Activated CD8-positive, alpha-beta memory T cell treated with anti-CD3 and anti-CD28 coated beads for 36 hours (primary cell): Measurements from ENCODE around the gene RBFOX1. TPM values are rescaled to one million over a fixed set of nuclear protein-coding genes. Genes with fewer than 3 reads are reported as not detected.

Experiments used
- CTCF ChIA-PET: fragments of 350-600 bp; sonication (Branson Sonifier 250); formaldehyde crosslinking; loops from one replicate; lab custom pipeline; 2021; ENCODE audit warnings: antibody characterized with exemption; lab: Charles Lee
- POLR2A ChIA-PET: fragments of 350-600 bp; sonication (Branson Sonifier 250); formaldehyde crosslinking; loops from one replicate; lab custom pipeline; 2021; ENCODE audit warnings: antibody characterized with exemption; lab: Charles Lee
- total RNA-seq, 2 experiments: library from RNA; stranded (reverse); gene quantifications; one replicate each; pipeline ENCODE4 v1.2.3, GENCODE V29; 2021

RBFOX1 gene
- total RNA-seq, 2 experiments from 2014 or later: not detected

- CTCF ChIA-PET: no interaction called here
- POLR2A ChIA-PET: no interaction called here
Measured at GRCh38 chr16:7555459-7555858, 222.8 kb downstream of the RBFOX1 start.

GRCh38 chr16:7561908-7562405 lies 229.3 kb downstream of the RBFOX1 start:
- ChIA-PET POLR2A (no interaction called here), CTCF (no interaction called here)

- CTCF ChIA-PET: no interaction called here
- POLR2A ChIA-PET: no interaction called here
Measured at GRCh38 chr16:7566360-7566759, 233.7 kb downstream of the RBFOX1 start.

GRCh38 chr16:7571366-7571765 lies 238.7 kb downstream of the RBFOX1 start:
- ChIA-PET CTCF (no interaction called here), POLR2A (no interaction called here)

- POLR2A ChIA-PET: no interaction called here
- CTCF ChIA-PET: no interaction called here
Measured at GRCh38 chr16:7577588-7577987, 244.9 kb downstream of the RBFOX1 start.

GRCh38 chr16:7579454-7579853 lies 246.8 kb downstream of the RBFOX1 start:
- ChIA-PET POLR2A (no interaction called here), CTCF (no interaction called here)

- CTCF ChIA-PET: no interaction called here
- POLR2A ChIA-PET: no interaction called here
Measured at GRCh38 chr16:7581175-7581574, 248.5 kb downstream of the RBFOX1 start.

- ChIA-PET CTCF (no interaction called here), POLR2A (no interaction called here)
Measured at GRCh38 chr16:7583396-7583795, 250.8 kb downstream of the RBFOX1 start.

- ChIA-PET CTCF (no interaction called here), POLR2A (no interaction called here)
Measured at GRCh38 chr16:7584561-7584960, 251.9 kb downstream of the RBFOX1 start.

GRCh38 chr16:7585705-7586104 lies 253.1 kb downstream of the RBFOX1 start:
- CTCF ChIA-PET: no interaction called here
- POLR2A ChIA-PET: no interaction called here

GRCh38 chr16:7590934-7591333 lies 258.3 kb downstream of the RBFOX1 start:
- ChIA-PET CTCF (no interaction called here), POLR2A (no interaction called here)

- CTCF ChIA-PET: no interaction called here
- POLR2A ChIA-PET: no interaction called here
Measured at GRCh38 chr16:7596308-7596707, 263.7 kb downstream of the RBFOX1 start.

- ChIA-PET CTCF (no interaction called here), POLR2A (no interaction called here)
Measured at GRCh38 chr16:7597677-7598076, 265.0 kb downstream of the RBFOX1 start.

GRCh38 chr16:7601100-7601499 lies 268.5 kb downstream of the RBFOX1 start:
- POLR2A ChIA-PET: no interaction called here
- CTCF ChIA-PET: no interaction called here

GRCh38 chr16:7602291-7602950 lies 269.8 kb downstream of the RBFOX1 start:
- ChIA-PET CTCF (no interaction called here), POLR2A (no interaction called here)

GRCh38 chr16:7605812-7606211 lies 273.2 kb downstream of the RBFOX1 start:
- POLR2A ChIA-PET: no interaction called here
- CTCF ChIA-PET: interaction anchor here (0.7 kb wide), 1 partner anchor 10 kb away, joined by 3 read pairs; no protein-coding TSS in a partner anchor

- ChIA-PET CTCF (no interaction called here), POLR2A (no interaction called here)
Measured at GRCh38 chr16:7612671-7613070, 280.0 kb downstream of the RBFOX1 start.

GRCh38 chr16:7613518-7613917 lies 280.9 kb downstream of the RBFOX1 start:
- POLR2A ChIA-PET: no interaction called here

GRCh38 chr16:7614021-7614795 lies 281.6 kb downstream of the RBFOX1 start:
- ChIA-PET CTCF (no interaction called here), POLR2A (no interaction called here)

More at GRCh38 chr16:7613518-7613917, 280.9 kb downstream of the RBFOX1 start:
- CTCF ChIA-PET: no interaction called here

GRCh38 chr16:7615565-7615964 lies 282.9 kb downstream of the RBFOX1 start:
- ChIA-PET POLR2A (no interaction called here), CTCF (no interaction called here)
